T-cell (primary cell): Measurements from ENCODE around the gene TNFRSF1B. TPM values are rescaled to one million over a fixed set of nuclear protein-coding genes. Genes with fewer than 3 reads are reported as not detected.
A peak's percentile ranks its signal among the peaks of the same experiment; 100 is the strongest.

Experiments
- ATAC-seq, 4 experiments: fragments of 200-7000 bp in 3 of 4; fragments of 150-1000 bp in 1 of 4; cut with Tn5 transposase; replicated peaks in 1 of 4; 1 replicate in 3 of 4; 2 replicates in 1 of 4; pipeline ENCODE4 v1.10.0; 2021; ENCODE audit warnings: moderate library complexity in 3 of 4, mild to moderate bottlenecking in 2 of 4, moderate number of reproducible peaks in 1 of 4
- CTCF ChIA-PET, 2 donors: fragments of 300-600 bp; sonication (Branson Sonifier 250); formaldehyde crosslinking; loops; one replicate each; lab custom pipeline; 2022; ENCODE audit warnings: antibody characterized with exemption in 2 of 2; lab: Charles Lee
- POLR2A ChIA-PET, 2 donors: fragments of 300-600 bp; sonication (Branson Sonifier 250); formaldehyde crosslinking; loops; one replicate each; lab custom pipeline; 2022; ENCODE audit warnings: antibody characterized with exemption in 2 of 2; lab: Charles Lee
- DNase-seq, 35 experiments: peaks; one replicate each; pipeline versions ENCODE4 v3.0.0 to v3.0.0-alpha.2; 2013 to 2023
- H3K27ac ChIP-seq: one replicate; pipeline ENCODE4 v1.5.1; 2013; ENCODE audit warnings: low read length
- H3K27me3 ChIP-seq, 2 experiments: replicated peaks in 1 of 2; 1 replicate in 1 of 2; 2 replicates in 1 of 2; pipeline versions ENCODE4 v1.6.1 to v1.7.0; 2013; ENCODE audit warnings: low read length in 1 of 2, mixed read lengths in 1 of 2; ENCODE audit not compliant: control insufficient read depth in 2 of 2, insufficient read depth in 2 of 2; ENCODE audit errors: extremely low read depth in 1 of 2
- H3K36me3 ChIP-seq, 2 donors: 1 replicate in 1 of 2; 2 replicates in 1 of 2; pipeline versions ENCODE4 v1.6.1 to v1.7.0; 2013; ENCODE audit warnings: low read length in 1 of 2; ENCODE audit not compliant: control insufficient read depth in 2 of 2, insufficient read depth in 1 of 2; ENCODE audit errors: extremely low read depth in 1 of 2
- H3K4me1 ChIP-seq, 2 experiments: 1 replicate in 1 of 2; 2 replicates in 1 of 2; pipeline versions ENCODE4 v1.6.1 to v1.7.0; 2013; ENCODE audit warnings: low read length in 2 of 2, mixed read lengths in 1 of 2; ENCODE audit not compliant: insufficient read depth in 2 of 2, control insufficient read depth in 1 of 2; ENCODE audit errors: extremely low read depth in 1 of 2
- H3K4me3 ChIP-seq, 2 donors: 1 replicate in 1 of 2; 2 replicates in 1 of 2; pipeline versions ENCODE4 v1.5.1 to v1.7.0; 2013; ENCODE audit warnings: mild to moderate bottlenecking in 2 of 2, low read length in 1 of 2, moderate library complexity in 1 of 2; ENCODE audit not compliant: control insufficient read depth in 1 of 2; ENCODE audit errors: extremely low read depth in 1 of 2
- H3K9me3 ChIP-seq: 2 replicates; pipeline ENCODE4 v1.7.0; 2013
- H3K27ac Mint-ChIP-seq, 2 donors: one replicate each; pipeline ENCODE4 v1.8.0; 2020 to 2021; ENCODE audit warnings: mild to moderate bottlenecking in 2 of 2, mixed read lengths in 2 of 2
- H3K27me3 Mint-ChIP-seq, 2 donors: one replicate each; pipeline ENCODE4 v1.8.0; 2021 to 2022; ENCODE audit warnings: mixed read lengths in 2 of 2
- H3K36me3 Mint-ChIP-seq: one replicate; pipeline ENCODE4 v1.8.0; 2021; ENCODE audit warnings: mixed read lengths
- H3K4me1 Mint-ChIP-seq, 3 donors: one replicate each; pipeline ENCODE4 v1.8.0; 2020 to 2022; ENCODE audit warnings: mixed read lengths in 3 of 3, mild to moderate bottlenecking in 1 of 3
- H3K4me3 Mint-ChIP-seq, 3 donors: one replicate each; pipeline ENCODE4 v1.8.0; 2020 to 2022; ENCODE audit warnings: mild to moderate bottlenecking in 3 of 3, mixed read lengths in 3 of 3, moderate library complexity in 3 of 3
- H3K9me3 Mint-ChIP-seq, 3 donors: one replicate each; pipeline ENCODE4 v1.8.0; 2020 to 2022; ENCODE audit warnings: mixed read lengths in 3 of 3
- WGBS: methylation state at CpG from one replicate; pipeline ENCODE4 v1.1.5; 2013; ENCODE audit warnings: missing lambda C conversion rate; ENCODE audit not compliant: insufficient coverage; 5-methylcytosine and 5-hydroxymethylcytosine counted together
- total RNA-seq, 35 experiments: library from RNA in 6 of 35; stranded (reverse) in 6 of 35; fragments of 120-200 nt in 1 of 35; gene quantifications; one replicate each; pipeline versions ENCODE4 v1.2.1 to v1.2.4 and lab custom pipeline; 2013 to 2026

TNFRSF1B gene
- total RNA-seq (100 to 1,000 TPM in 2 of 5 donors, 10 to 100 TPM in 3; 55.0 to 130 (median 99.6) TPM), total RNA-seq (lab: John Stamatoyannopoulos, UW) (104 to 702 (median 171) reads per million in 29 experiments)
- 85.6 TPM for total RNA-seq (2013)

- Histone ChIP-seq H3K4me3 (peak within 1 kb of the TSS; percentile 56 to 79), H3K4me1 (peaks cover 4 to 93% of the 10 kb centered on the region in 2 experiments), H3K27ac (peak within 1 kb of the TSS; percentile 80), H3K36me3 (peaks cover 2 to 11% of the 10 kb centered on the region in 2 donors), H3K9me3 (no peaks in the 10 kb centered on the region), H3K27me3 (no peaks in the 10 kb centered on the region)
- Mint-ChIP-seq H3K4me1 (peaks cover 64 to 77% (median 70%) of the 10 kb centered on the region in 3 donors), H3K27me3 (no peaks in the 10 kb centered on the region), H3K27ac (peak within 1 kb of the TSS; percentile 100), H3K36me3 (peaks cover 18% of the 10 kb centered on the region), H3K4me3 (peak within 1 kb of the TSS; percentile 97 to 100 (median 100)), H3K9me3 (peaks cover 0 to 4% (median 0%) of the 10 kb centered on the region in 3 donors)
- DNase-seq, result peak in 23 of 35 experiments; percentile 29 to 80 (median 43)
- peak; percentile 64 to 73 (median 66) for ATAC-seq
- ChIA-PET POLR2A (interaction anchor here (0.5 to 0.6 kb wide), 2 partner anchors 11 kb away, joined by 3 read pairs; no protein-coding TSS in a partner anchor), CTCF (interaction anchor here in 1 of 2 donors (1.0 kb wide), 1 partner anchor 42 kb away, joined by 3 read pairs; no protein-coding TSS in a partner anchor)
- 0% methylated on average over 74 of the region's 79 CpGs for WGBS
Observed at GRCh38 chr1:12166834-12167492, at the start of gene TNFRSF1B. Gene TNFRSF1B (plus strand): TSS chr1:12166991. CDS start chr1:12167092, 101 bp downstream.

GRCh38 chr1:12121212-12122003 lies 45.4 kb upstream of the TNFRSF1B start:
- Mint-ChIP-seq H3K4me3 (peak overlapping the region in 1 of 3 donors; percentile 40), H3K36me3 (no peaks in the 10 kb centered on the region), H3K27me3 (no peaks in the 10 kb centered on the region), H3K9me3 (peaks cover 0 to 5% (median 4%) of the 10 kb centered on the region in 3 donors), H3K27ac (peak overlapping the region in 1 of 2 donors; percentile 38), H3K4me1 (peaks cover 30 to 41% (median 37%) of the 10 kb centered on the region in 3 donors)
- DNase-seq (peak in 8 of 35 experiments; percentile 5 to 42 (median 22)), ATAC-seq (peak; percentile 43 to 74 (median 60))
- H3K36me3 ChIP-seq, result no peaks in the 10 kb centered on the region
- WGBS, result 82% methylated on average over 5 of the region's 12 CpGs
- H3K4me1 ChIP-seq, result peaks cover 19 to 30% of the 10 kb centered on the region in 2 experiments
- no peaks in the 10 kb centered on the region for H3K9me3 ChIP-seq
- CTCF ChIA-PET, result interaction anchor here (0.6 to 6.7 kb wide), 7 partner anchors 66 to 537 kb away, joined by 3 to 74 read pairs (median 3); no protein-coding TSS in a partner anchor
- no peak overlapping the region for H3K27ac ChIP-seq
- H3K27me3 ChIP-seq, result peaks cover 0 to 4% of the 10 kb centered on the region in 2 experiments
- no peak overlapping the region for H3K4me3 ChIP-seq
- POLR2A ChIA-PET, result no interaction called here

- DNase-seq (no peak), ATAC-seq (no peak)
- H3K4me3 Mint-ChIP-seq, result no peak overlapping the region
- no peaks in the 10 kb centered on the region for H3K27me3 Mint-ChIP-seq
- H3K4me1 Mint-ChIP-seq, result peaks cover 45 to 54% (median 49%) of the 10 kb centered on the region in 3 donors
- peaks cover 0 to 4% of the 10 kb centered on the region in 2 experiments for H3K27me3 ChIP-seq
- H3K9me3 ChIP-seq, result no peaks in the 10 kb centered on the region
- ChIA-PET CTCF (interaction anchor here (0.6 to 6.7 kb wide), 8 partner anchors 10 to 153 kb away, joined by 3 to 74 read pairs (median 4); no protein-coding TSS in a partner anchor), POLR2A (no interaction called here)
- H3K4me1 ChIP-seq, result peaks cover 19 to 46% of the 10 kb centered on the region in 2 experiments
- 86% methylated on average over 7 of the region's 8 CpGs for WGBS
- no peak overlapping the region for H3K4me3 ChIP-seq
- H3K27ac Mint-ChIP-seq, result no peak overlapping the region
- no peak overlapping the region for H3K27ac ChIP-seq
- H3K36me3 Mint-ChIP-seq, result no peaks in the 10 kb centered on the region
- H3K9me3 Mint-ChIP-seq, result peaks cover 0 to 5% (median 4%) of the 10 kb centered on the region in 3 donors
- H3K36me3 ChIP-seq, result no peaks in the 10 kb centered on the region
Observed at GRCh38 chr1:12123172-12123571, 43.6 kb upstream of the TNFRSF1B start.

- 46% methylated on average over 13 of the region's 19 CpGs for WGBS
- ATAC-seq, result peak; percentile 52 to 70 (median 66)
Observed at GRCh38 chr1:12124693-12125421, 41.9 kb upstream of the TNFRSF1B start.

GRCh38 chr1:12125422-12126355 lies 41.1 kb upstream of the TNFRSF1B start:
- Mint-ChIP-seq H3K9me3 (no peaks in the 10 kb centered on the region), H3K4me1 (peaks cover 46 to 58% (median 48%) of the 10 kb centered on the region in 3 donors), H3K27me3 (no peaks in the 10 kb centered on the region), H3K36me3 (no peaks in the 10 kb centered on the region), H3K27ac (peak overlapping the region; percentile 73 to 75), H3K4me3 (peak overlapping the region in 1 of 3 donors; percentile 31)
- peaks cover 0 to 4% of the 10 kb centered on the region in 2 experiments for H3K27me3 ChIP-seq
- 80% methylated on average over 19 of the region's 24 CpGs for WGBS
- POLR2A ChIA-PET, result interaction anchor here in 1 of 2 donors (1.1 kb wide), 1 partner anchor 53 kb away, joined by 3 read pairs; no protein-coding TSS in a partner anchor
- H3K4me1 ChIP-seq, result peaks cover 19 to 52% of the 10 kb centered on the region in 2 experiments
- no peak overlapping the region for H3K4me3 ChIP-seq
- no peak overlapping the region for H3K27ac ChIP-seq
- CTCF ChIA-PET, result interaction anchor here (0.6 to 6.7 kb wide), 22 partner anchors 11 to 108 kb away, joined by 3 to 74 read pairs (median 4); no protein-coding TSS in a partner anchor
- DNase-seq, result no peak
- H3K9me3 ChIP-seq, result no peaks in the 10 kb centered on the region
- H3K36me3 ChIP-seq, result no peaks in the 10 kb centered on the region
- peak in 1 of 4 experiments; percentile 11 for ATAC-seq

More at GRCh38 chr1:12124693-12125421, 41.9 kb upstream of the TNFRSF1B start:
- peak; percentile 35 to 89 (median 73) for DNase-seq
- peaks cover 0 to 5% (median 4%) of the 10 kb centered on the region in 3 donors for H3K9me3 Mint-ChIP-seq
- H3K4me1 ChIP-seq, result peaks cover 19 to 48% of the 10 kb centered on the region in 2 experiments
- POLR2A ChIA-PET, result interaction anchor here (0.7 to 1.1 kb wide), 3 partner anchors 25 to 524 kb away, joined by 3 read pairs; no protein-coding TSS in a partner anchor
- H3K36me3 ChIP-seq, result no peaks in the 10 kb centered on the region
- H3K9me3 ChIP-seq, result no peaks in the 10 kb centered on the region
- peaks cover 43 to 58% (median 48%) of the 10 kb centered on the region in 3 donors for H3K4me1 Mint-ChIP-seq
- H3K36me3 Mint-ChIP-seq, result no peaks in the 10 kb centered on the region
- peak overlapping the region; percentile 73 to 75 for H3K27ac Mint-ChIP-seq
- no peak overlapping the region for H3K27ac ChIP-seq
- H3K27me3 ChIP-seq, result peaks cover 0 to 4% of the 10 kb centered on the region in 2 experiments
- H3K4me3 Mint-ChIP-seq, result peak overlapping the region in 2 of 3 donors; percentile 11 to 31
- CTCF ChIA-PET, result interaction anchor here (0.5 to 6.7 kb wide), 34 partner anchors 12 to 534 kb away, joined by 3 to 74 read pairs (median 3); partner anchors contain the start of gene MIIP (in 1 of the 2)
- no peaks in the 10 kb centered on the region for H3K27me3 Mint-ChIP-seq
- no peak overlapping the region for H3K4me3 ChIP-seq
